Neural progenitor cell (in vitro differentiated cells): Measurements from ENCODE around the gene E2F1. TPM values are rescaled to one million over a fixed set of nuclear protein-coding genes. Genes with fewer than 3 reads are reported as not detected.

Experiments
- DNase-seq: peaks from one replicate; pipeline ENCODE4 v3.0.0-alpha.2; 2016; ENCODE audit warnings: low spot score
- H2AFZ ChIP-seq: fragments of 200-600 bp; sonication (generic); replicated peaks from 2 replicates; pipeline ENCODE4 v1.6.1; 2016; ENCODE audit warnings: antibody characterized with exemption
- H3F3A ChIP-seq: fragments of 200-600 bp; sonication (generic); 2 replicates; pipeline ENCODE4 v1.6.1; 2016; ENCODE audit warnings: antibody characterized with exemption, low read depth
- H3K27ac ChIP-seq: fragments of 200-600 bp; sonication (generic); 2 replicates; pipeline ENCODE4 v1.5.1; 2016; ENCODE audit warnings: mild to moderate bottlenecking
- H3K27me3 ChIP-seq: fragments of 200-600 bp; sonication (generic); 2 replicates; pipeline ENCODE4 v1.6.1; 2016; ENCODE audit warnings: mild to moderate bottlenecking, moderate library complexity
- H3K36me3 ChIP-seq: fragments of 200-600 bp; sonication (generic); 2 replicates; pipeline ENCODE4 v1.5.1; 2016
- H3K4me1 ChIP-seq: fragments of 200-600 bp; sonication (generic); 2 replicates; pipeline ENCODE4 v1.6.1; 2016; ENCODE audit warnings: mixed run types
- H3K4me2 ChIP-seq: fragments of 200-600 bp; sonication (generic); 2 replicates; pipeline ENCODE4 v1.6.1; 2016
- H3K4me3 ChIP-seq: fragments of 200-600 bp; sonication (generic); 2 replicates; pipeline ENCODE4 v1.5.1; 2016
- H3K79me2 ChIP-seq: fragments of 200-600 bp; sonication (generic); 2 replicates; pipeline ENCODE4 v1.6.1; 2016; ENCODE audit warnings: low read depth
- H3K9ac ChIP-seq: fragments of 200-600 bp; sonication (generic); 2 replicates; pipeline ENCODE4 v1.6.1; 2016
- H3K9me3 ChIP-seq: fragments of 200-600 bp; sonication (generic); 2 replicates; pipeline ENCODE4 v1.5.1; 2016; ENCODE audit warnings: low read depth
- H4K20me1 ChIP-seq: fragments of 200-600 bp; sonication (generic); 2 replicates; pipeline ENCODE4 v1.6.1; 2016; ENCODE audit warnings: low read depth
- H3K27ac Mint-ChIP-seq: 3 replicates; pipeline ENCODE4 v1.8.0; 2021; ENCODE audit warnings: mixed read lengths
- H3K27me3 Mint-ChIP-seq: 2 replicates; pipeline ENCODE4 v1.8.0; 2022; ENCODE audit warnings: low read depth, mild to moderate bottlenecking, inconsistent platforms, moderate library complexity, mixed read lengths; ENCODE audit not compliant: insufficient read depth
- H3K36me3 Mint-ChIP-seq: 3 replicates; pipeline ENCODE4 v1.8.0; 2021; ENCODE audit warnings: mixed read lengths
- H3K4me1 Mint-ChIP-seq: 3 replicates; pipeline ENCODE4 v1.8.0; 2021; ENCODE audit warnings: mixed read lengths
- H3K4me3 Mint-ChIP-seq: 3 replicates; pipeline ENCODE4 v1.8.0; 2021; ENCODE audit warnings: mild to moderate bottlenecking, moderate library complexity, mixed read lengths
- H3K9me3 Mint-ChIP-seq: 3 replicates; pipeline ENCODE4 v1.8.0; 2020; ENCODE audit warnings: mixed read lengths
- CTCF ChIP-seq: fragments of 200-600 bp; sonication (generic); IDR thresholded peaks from 2 replicates; pipeline ENCODE4 v1.5.1; 2017; ENCODE audit warnings: antibody characterized with exemption, mild to moderate bottlenecking
- EZH2 ChIP-seq: fragments of 200-600 bp; sonication (generic); IDR thresholded peaks from 2 replicates; pipeline ENCODE4 v1.6.1; 2017; ENCODE audit warnings: antibody characterized with exemption, mild to moderate bottlenecking, moderate library complexity
- EZH2phosphoT487 ChIP-seq: fragments of 200-600 bp; sonication (generic); IDR thresholded peaks from 2 replicates; pipeline ENCODE4 v1.6.1; 2017; ENCODE audit warnings: antibody characterized with exemption
- total RNA-seq: library from RNA; depleted of rRNA; stranded (reverse); fragments of >200 nt; gene quantifications from 2 replicates; pipeline ENCODE4 v1.2.3, GENCODE V29; 2015; ENCODE audit warnings: low replicate concordance

The E2F1 gene
- total RNA-seq, 1 donor from 2014 or later = 9.7 TPM

- no peak overlapping the region for H3K27ac ChIP-seq
- no peaks in the 10 kb centered on the region for H3K4me1 Mint-ChIP-seq
- H3K27ac Mint-ChIP-seq = no peak overlapping the region
- H4K20me1 ChIP-seq = peaks cover 7% of the 10 kb centered on the region
- H3F3A ChIP-seq = no peaks in the 10 kb centered on the region
- H3K9me3 ChIP-seq = no peaks in the 10 kb centered on the region
- H3K9ac ChIP-seq = no peak overlapping the region
- no peaks in the 10 kb centered on the region for H3K36me3 ChIP-seq
- no peaks in the 10 kb centered on the region for H3K27me3 ChIP-seq
- TF ChIP-seq EZH2phosphoT487 (no peak), CTCF (no peak), EZH2 (no peak)
- no peak for DNase-seq
- H3K4me3 Mint-ChIP-seq = no peak overlapping the region
- H3K4me1 ChIP-seq = no peaks in the 10 kb centered on the region
- H3K9me3 Mint-ChIP-seq = no peaks in the 10 kb centered on the region
- H2AFZ ChIP-seq = no peak overlapping the region
- no peak overlapping the region for H3K4me3 ChIP-seq
- no peaks in the 10 kb centered on the region for H3K79me2 ChIP-seq
- H3K36me3 Mint-ChIP-seq = peaks cover 18% of the 10 kb centered on the region
- H3K27me3 Mint-ChIP-seq = no peaks in the 10 kb centered on the region
- H3K4me2 ChIP-seq = no peak overlapping the region
These were observed 41.7 kb downstream of the E2F1 start for GRCh38 chr20:33644313-33645071.

DNA sequence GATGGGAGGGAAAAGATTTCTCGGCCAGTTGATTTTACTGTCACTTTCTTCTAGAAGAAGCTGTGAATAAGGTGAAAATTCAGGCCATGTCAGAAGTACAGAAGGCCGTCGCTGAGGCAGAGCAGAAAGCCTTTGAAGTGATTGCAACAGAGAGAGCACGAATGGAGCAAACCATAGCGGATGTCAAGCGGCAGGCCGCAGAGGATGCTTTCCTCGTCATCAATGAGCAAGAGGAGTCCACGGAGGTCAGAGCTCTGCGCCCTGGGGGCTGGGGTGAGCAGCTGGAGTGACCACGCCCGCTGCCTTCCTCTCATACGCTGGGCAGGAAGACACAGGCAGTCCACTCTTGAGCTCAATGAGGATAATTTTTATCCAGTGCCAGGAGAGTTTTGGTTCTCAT lies 45.9 kb downstream of the E2F1 start:
- no peak for DNase-seq
- Mint-ChIP-seq H3K36me3 (peaks cover 17% of the 10 kb centered on the region), H3K4me1 (no peaks in the 10 kb centered on the region), H3K4me3 (no peak overlapping the region), H3K27me3 (peaks cover 2% of the 10 kb centered on the region), H3K9me3 (no peaks in the 10 kb centered on the region), H3K27ac (no peak overlapping the region)
- H4K20me1 ChIP-seq = no peaks in the 10 kb centered on the region
- H3K9ac ChIP-seq = no peak overlapping the region
- H3K27me3 ChIP-seq = no peaks in the 10 kb centered on the region
- TF ChIP-seq CTCF (no peak), EZH2 (no peak), EZH2phosphoT487 (no peak)
- H3K9me3 ChIP-seq = no peaks in the 10 kb centered on the region
- no peaks in the 10 kb centered on the region for H3K4me1 ChIP-seq
- H3K4me2 ChIP-seq = no peak overlapping the region
- no peak overlapping the region for H3K27ac ChIP-seq
- H3F3A ChIP-seq = no peaks in the 10 kb centered on the region
- no peaks in the 10 kb centered on the region for H3K79me2 ChIP-seq
- H2AFZ ChIP-seq = no peak overlapping the region
- no peak overlapping the region for H3K4me3 ChIP-seq
- no peaks in the 10 kb centered on the region for H3K36me3 ChIP-seq

GRCh38 chr20:33636776-33637175 lies 49.4 kb downstream of the E2F1 start:
- no peak overlapping the region for H3K27ac Mint-ChIP-seq
- Histone ChIP-seq H3K4me2 (no peak overlapping the region), H3K4me3 (no peak overlapping the region), H2AFZ (no peak overlapping the region), H4K20me1 (no peaks in the 10 kb centered on the region), H3F3A (no peaks in the 10 kb centered on the region), H3K27ac (no peak overlapping the region), H3K27me3 (no peaks in the 10 kb centered on the region), H3K79me2 (no peaks in the 10 kb centered on the region), H3K9me3 (no peaks in the 10 kb centered on the region), H3K4me1 (no peaks in the 10 kb centered on the region), H3K36me3 (no peaks in the 10 kb centered on the region), H3K9ac (no peak overlapping the region)
- no peak for DNase-seq
- no peak overlapping the region for H3K4me3 Mint-ChIP-seq
- no peaks in the 10 kb centered on the region for H3K4me1 Mint-ChIP-seq
- TF ChIP-seq EZH2 (no peak), CTCF (no peak), EZH2phosphoT487 (no peak)
- H3K9me3 Mint-ChIP-seq = no peaks in the 10 kb centered on the region
- peaks cover 20% of the 10 kb centered on the region for H3K36me3 Mint-ChIP-seq
- peaks cover 2% of the 10 kb centered on the region for H3K27me3 Mint-ChIP-seq
